K562 (cell line): ENCODE results near the gene KCNE2. TPM values are rescaled to one million over a fixed set of nuclear protein-coding genes. Genes with fewer than 3 reads are reported as not detected.
A peak's percentile ranks its signal among the peaks of the same experiment; 100 is the strongest.

ENCODE experiments used
- ATAC-seq: fragments of 200-7000 bp; cut with Tn5 transposase; 3 replicates; pipeline ENCODE4 v1.9.1; 2020; ENCODE audit warnings: moderate library complexity
- BruUV-seq: library from RNA; stranded (reverse); fragments of 400-500 nt; replicated peaks from 2 replicates; lab custom pipeline; 2021; lab: Mats Ljungman, UMichigan
- CTCF ChIA-PET: fragments of 300-600 bp; formaldehyde crosslinking; extraction: SDS; loops from one replicate; lab custom pipeline; 2021; ENCODE audit warnings: low intra/inter-chr PET ratio; lab: Yijun Ruan, JAX
- POLR2A ChIA-PET: fragments of 300-600, 350-650 bp; sonication (Branson Sonifier 250); formaldehyde crosslinking; extraction: SDS; loops from one replicate; lab custom pipeline; 2021; ENCODE audit warnings: antibody characterized with exemption, inconsistent platforms; lab: Yijun Ruan, JAX
- DNase-seq, 4 experiments: peaks; one replicate each; pipeline versions ENCODE4 v3.0.0 to v3.0.0-alpha.2; 2011 to 2018; ENCODE audit warnings: low spot score in 3 of 4, mixed read lengths in 3 of 4; ENCODE audit errors: extremely low read depth in 1 of 4
- FAIRE-seq: peaks from 2 replicates; lab custom pipeline; 2011; peaks lifted over from hg19 to GRCh38; lab: Jason Lieb, UNC
- H2AFZ ChIP-seq: 2 replicates; pipeline ENCODE4 v1.6.0; 2011; ENCODE audit warnings: low read depth, low read length, control low read depth, inconsistent platforms
- H3K27ac ChIP-seq: fragments of 200-600 bp; 3 replicates; pipeline ENCODE4 v1.8.0; 2011; ENCODE audit warnings: low read depth, mild to moderate bottlenecking, control low read depth, inconsistent platforms, low read length, moderate library complexity, mixed read lengths; ENCODE audit errors: extremely low read depth
- H3K27me3 ChIP-seq, 2 experiments: fragments of 300-600 bp in 1 of 2; 2 replicates in 1 of 2; 3 replicates in 1 of 2; pipeline versions ENCODE4 v1.6.0 to v1.8.0; 2011; ENCODE audit warnings: inconsistent platforms in 2 of 2, low read length in 2 of 2, mild to moderate bottlenecking in 1 of 2, mixed read lengths in 1 of 2, moderate library complexity in 1 of 2; ENCODE audit not compliant: control insufficient read depth in 2 of 2, insufficient read depth in 2 of 2
- H3K36me3 ChIP-seq: fragments of 300-600 bp; 3 replicates; pipeline ENCODE4 v1.8.0; 2011; ENCODE audit warnings: mild to moderate bottlenecking, low read length, inconsistent platforms; ENCODE audit not compliant: control insufficient read depth, insufficient read depth
- H3K4me1 ChIP-seq, 2 experiments: fragments of 200-600 bp in 1 of 2; replicated peaks in 1 of 2; 2 replicates in 1 of 2; 3 replicates in 1 of 2; pipeline versions ENCODE4 v1.5.1 to v1.8.0; 2011; ENCODE audit warnings: inconsistent platforms in 2 of 2, low read length in 2 of 2, mild to moderate bottlenecking in 1 of 2, mixed read lengths in 1 of 2, moderate library complexity in 1 of 2; ENCODE audit not compliant: control insufficient read depth in 2 of 2, insufficient read depth in 2 of 2
- H3K4me2 ChIP-seq: 2 replicates; pipeline ENCODE4 v1.6.1; 2011; ENCODE audit warnings: low read length, control low read depth, inconsistent platforms, mixed read lengths; ENCODE audit not compliant: insufficient read depth
- H3K4me3 ChIP-seq: fragments of 200-600 bp; sonication (generic), shearing (Covaris generic); 2 replicates; pipeline ENCODE4 v1.5.1; 2016; ENCODE audit warnings: control low read depth, inconsistent platforms
- H3K79me2 ChIP-seq: fragments of 200-600 bp; 3 replicates; pipeline ENCODE4 v1.8.0; 2011; ENCODE audit warnings: low read length, inconsistent platforms; ENCODE audit not compliant: control insufficient read depth, insufficient read depth
- H3K9ac ChIP-seq, 2 experiments: 2 replicates each; pipeline versions ENCODE4 v1.6.0 to v1.6.1; 2011; ENCODE audit warnings: low read depth in 2 of 2, low read length in 2 of 2, control low read depth in 1 of 2, inconsistent platforms in 1 of 2, mild to moderate bottlenecking in 1 of 2, mixed read lengths in 1 of 2; ENCODE audit not compliant: insufficient read depth in 1 of 2
- H3K9me1 ChIP-seq: one replicate; pipeline ENCODE4 v1.6.0; 2011; ENCODE audit warnings: inconsistent platforms, mild to moderate bottlenecking, low read length, moderate library complexity; ENCODE audit not compliant: control insufficient read depth, insufficient read depth
- H3K9me3 ChIP-seq: replicated peaks from 2 replicates; pipeline ENCODE4 v1.5.1; 2011; ENCODE audit warnings: low read depth, low read length, inconsistent platforms; ENCODE audit not compliant: control insufficient read depth, insufficient read depth
- H4K20me1 ChIP-seq: replicated peaks from 2 replicates; pipeline ENCODE4 v1.6.1; 2011; ENCODE audit warnings: low read length, inconsistent platforms, mixed read lengths; ENCODE audit not compliant: control insufficient read depth, insufficient read depth
- AFF1 ChIP-seq, 2 experiments: fragments of 450-650 bp; IDR thresholded peaks; 2 replicates each; pipeline ENCODE4 v1.6.1; 2018; ENCODE audit warnings: mild to moderate bottlenecking in 2 of 2, low read depth in 1 of 2; ENCODE audit not compliant: partially characterized antibody in 2 of 2
- ELK1 ChIP-seq: sonication (generic); formaldehyde crosslinking; IDR thresholded peaks from 2 replicates; pipeline ENCODE4 v1.8.1; 2022; ENCODE audit warnings: missing genetic modification reagents
- PCBP1 ChIP-seq: fragments of 200-400 bp; formaldehyde crosslinking; IDR thresholded peaks from 2 replicates; pipeline ENCODE4 v1.6.1; 2018; ENCODE audit warnings: mild to moderate bottlenecking, low read depth, low read length; ENCODE audit not compliant: poor library complexity, severe bottlenecking
- POLR2AphosphoS2 ChIP-seq: IDR thresholded peaks from 2 replicates; pipeline ENCODE4 v1.6.1; 2012; ENCODE audit warnings: low read length, improper control_type of control experiment
- PREB ChIP-seq: sonication (generic); formaldehyde crosslinking; IDR thresholded peaks from 2 replicates; pipeline ENCODE4 v1.8.1; 2023; ENCODE audit warnings: mild to moderate bottlenecking, missing genetic modification reagents
- RB1 ChIP-seq: fragments of 450-650 bp; IDR thresholded peaks from 2 replicates; pipeline ENCODE4 v1.6.1; 2017; ENCODE audit warnings: low read depth, mild to moderate bottlenecking
- ZBTB17 ChIP-seq: fragments of 450-650 bp; formaldehyde crosslinking; IDR thresholded peaks from 2 replicates; pipeline ENCODE4 v1.4.0; 2020; ENCODE audit warnings: mild to moderate bottlenecking
- ZNF23 ChIP-seq: fragments of 250-450 bp; sonication (Bioruptor Pico); IDR thresholded peaks from 2 replicates; pipeline ENCODE4 v1.4.0; 2020; ENCODE audit warnings: mild to moderate bottlenecking
- WGBS: fragments of 100-300 bp; shearing (Covaris generic); methylation state at CpG from one replicate; pipeline ENCODE4 v1.1.6; 2016; ENCODE audit warnings: low coverage, mixed read lengths; ENCODE audit not compliant: insufficient coverage; ENCODE audit errors: missing lambda C conversion rate; 5-methylcytosine and 5-hydroxymethylcytosine counted together
- in situ Hi-C: fragments of 300-500 bp; cut with MboI; formaldehyde crosslinking; loops from 4 replicates; pipeline ENCODE4 v1.15.0; 2018; ENCODE audit warnings: inconsistent platforms, mixed read lengths
- intact Hi-C: fragments of 100-400 bp; cut with micrococcal nuclease; formaldehyde crosslinking; loops from 2 replicates; pipeline ENCODE4 v1.14.2; 2022
- polyA plus RNA-seq, 8 experiments: library from polyadenylated mRNA; depleted of rRNA in 4 of 8; stranded (reverse) in 5 of 8; unstranded in 3 of 8; fragments of >200 nt; fragmentation: Nextera tagmentation in 2 of 8; fragmentation: Illumina TruSeq in 1 of 8; extraction: Ambion mirVana in 2 of 8; extraction: Trizol in 1 of 8; gene quantifications; 2 replicates each; pipeline versions ENCODE4 v1.2.1 to v1.2.3, GENCODE V29; 2011 to 2014; ENCODE audit warnings: inconsistent platforms in 1 of 8, missing spikeins in 1 of 8
- total RNA-seq, 7 experiments: library from RNA; depleted of rRNA in 6 of 7; stranded (reverse); fragments of >200 nt in 6 of 7; fragmentation: Illumina TruSeq in 2 of 7; extraction: Trizol in 2 of 7; gene quantifications; 2 replicates each; pipeline versions ENCODE4 v1.2.1 to v1.2.3, GENCODE V29; 2011 to 2021; ENCODE audit warnings: low replicate concordance in 1 of 7

The KCNE2 gene
- total and polyA plus RNA-seq, 9 of the 15 experiments (the other 6 are each of a cell fraction or from before 2014, with no cell fraction given) = not detected

GRCh38 chr21:34343347-34343746 lies 20.5 kb upstream of the KCNE2 start:
- no peak for FAIRE-seq
- in situ Hi-C loops = no loop called here
- no peaks in the 10 kb centered on the region for H3K9me1 ChIP-seq
- no peak overlapping the region for H3K4me2 ChIP-seq
- no TSS peak for BruUV-seq
- no peaks in the 10 kb centered on the region for H3K4me1 ChIP-seq
- ATAC-seq = no peak
- no peak overlapping the region for H3K9ac ChIP-seq
- no peaks in the 10 kb centered on the region for H3K36me3 ChIP-seq
- intact Hi-C loops = no loop called here
- peak; percentile 84 for TF ChIP-seq ZBTB17 (CRISPR knock-in tag)
- TF ChIP-seq RB1 = no peak
- peak; percentile 68 for TF ChIP-seq ZNF23 (CRISPR knock-in tag)
- no peaks in the 10 kb centered on the region for H3K79me2 ChIP-seq
- H4K20me1 ChIP-seq = no peaks in the 10 kb centered on the region
- ChIA-PET POLR2A (interaction anchor here (0.6 to 0.7 kb wide), 2 partner anchors 15 to 257 kb away, joined by 3 read pairs; no protein-coding TSS in a partner anchor), CTCF (no interaction called here)
- H2AFZ ChIP-seq = no peak overlapping the region
- under 1% methylated on average over 7 of the region's 7 CpGs for WGBS
- H3K27ac ChIP-seq = no peak overlapping the region
- no peaks in the 10 kb centered on the region for H3K9me3 ChIP-seq
- peaks cover 57 to 59% of the 10 kb centered on the region in 2 experiments for H3K27me3 ChIP-seq
- DNase-seq = no peak
- no peak overlapping the region for H3K4me3 ChIP-seq

- Histone ChIP-seq H3K36me3 (no peaks in the 10 kb centered on the region), H2AFZ (no peak overlapping the region), H3K9ac (no peak overlapping the region), H3K27me3 (peaks cover 54 to 57% of the 10 kb centered on the region in 2 experiments), H3K4me1 (no peaks in the 10 kb centered on the region), H3K27ac (no peak overlapping the region), H4K20me1 (no peaks in the 10 kb centered on the region), H3K4me3 (no peak overlapping the region), H3K9me3 (no peaks in the 10 kb centered on the region), H3K9me1 (no peaks in the 10 kb centered on the region), H3K79me2 (no peaks in the 10 kb centered on the region), H3K4me2 (no peak overlapping the region)
- ChIA-PET CTCF (no interaction called here), POLR2A (interaction anchor here (0.6 to 0.7 kb wide), 2 partner anchors 16 to 258 kb away, joined by 3 read pairs; no protein-coding TSS in a partner anchor)
- no peak for ATAC-seq
- no peak for FAIRE-seq
- in situ Hi-C loops = no loop called here
- intact Hi-C loops = no loop called here
- no TSS peak for BruUV-seq
- WGBS = 6% methylated on average over 14 of the region's 14 CpGs
- no peak for DNase-seq
- TF ChIP-seq POLR2AphosphoS2 = no peak
- no peak for TF ChIP-seq AFF1 (IDR thresholded peaks at IDR 0.05; ENCODE audit: low read depth in 1 of 2, partially characterized antibody in 2 of 2)
- no peak for TF ChIP-seq ELK1 (CRISPR knock-in tag)
- no peak for TF ChIP-seq PREB
- no peak for TF ChIP-seq PCBP1
These were observed 19.9 kb upstream of the KCNE2 start for GRCh38 chr21:34343838-34344381.
